HG03565 (cell line): ENCODE results near the gene HIPK2.
"Not testable (repeated sequence)": the region's sequence is repeated elsewhere in the genome, so short reads cannot be mapped to it uniquely, and the experiment has no call there.

Experiments
- ATAC-seq: cut with Tn5 transposase; IDR thresholded peaks from one replicate; pipeline ENCODE4 v1.9.1; 2021; ENCODE audit warnings: mild to moderate bottlenecking, moderate library complexity; ENCODE audit not compliant: unreplicated experiment

HIPK2 gene

GRCh38 chr7:139557857-139558581 lies 219.8 kb downstream of the HIPK2 start:
- no peak for ATAC-seq

GRCh38 chr7:139553991-139554700 lies 223.7 kb downstream of the HIPK2 start:
- not testable (repeated sequence) for ATAC-seq

- no peak for ATAC-seq
These were observed 229.3 kb downstream of the HIPK2 start for GRCh38 chr7:139548302-139549028.

GRCh38 chr7:139544645-139545044 lies 233.2 kb downstream of the HIPK2 start:
- no peak for ATAC-seq

- ATAC-seq = no peak
These were observed 233.8 kb downstream of the HIPK2 start for GRCh38 chr7:139543801-139544603.

GRCh38 chr7:139542308-139543151 lies 235.3 kb downstream of the HIPK2 start:
- ATAC-seq = no peak

- ATAC-seq = no peak
These were observed 236.0 kb downstream of the HIPK2 start for GRCh38 chr7:139541600-139542307.

GRCh38 chr7:139540203-139540602 lies 237.6 kb downstream of the HIPK2 start:
- ATAC-seq = no peak

GRCh38 chr7:139538881-139539635 lies 238.7 kb downstream of the HIPK2 start:
- no peak for ATAC-seq

- ATAC-seq = no peak
These were observed 241.6 kb downstream of the HIPK2 start for GRCh38 chr7:139536152-139536551.

GRCh38 chr7:139534966-139535651 lies 242.7 kb downstream of the HIPK2 start:
- no peak for ATAC-seq

GRCh38 chr7:139534096-139534495 lies 243.7 kb downstream of the HIPK2 start:
- ATAC-seq = no peak

GRCh38 chr7:139532636-139533155 lies 245.1 kb downstream of the HIPK2 start:
- ATAC-seq = no peak

- no peak for ATAC-seq
These were observed 246.7 kb downstream of the HIPK2 start for GRCh38 chr7:139531094-139531493.

- no peak for ATAC-seq
These were observed 250.9 kb downstream of the HIPK2 start for GRCh38 chr7:139526578-139527544.

- ATAC-seq = no peak
These were observed 252.0 kb downstream of the HIPK2 start for GRCh38 chr7:139525750-139526149.

GRCh38 chr7:139525239-139525638 lies 252.6 kb downstream of the HIPK2 start:
- no peak for ATAC-seq
